WERI-Rb-1 (cell line): ENCODE data around the gene SSBP4.

Source experiments
- DNase-seq: peaks from one replicate; pipeline ENCODE4 v3.0.0-alpha.2; 2020
- H3K27ac ChIP-seq: fragments of 250-450 bp; sonication (Bioruptor Pico); 2 replicates; pipeline ENCODE4 v1.5.1; 2020; ENCODE audit warnings: mild to moderate bottlenecking, moderate library complexity
- H3K27me3 ChIP-seq: fragments of 250-450 bp; sonication (Bioruptor Pico); 2 replicates; pipeline ENCODE4 v1.5.1; 2021; ENCODE audit warnings: mild to moderate bottlenecking, low read depth, moderate library complexity; ENCODE audit not compliant: insufficient read depth, severe bottlenecking
- H3K36me3 ChIP-seq: fragments of 250-450 bp; sonication (Bioruptor Pico); 2 replicates; pipeline ENCODE4 v1.5.1; 2020; ENCODE audit warnings: mild to moderate bottlenecking, moderate library complexity
- H3K4me3 ChIP-seq: 2 replicates; pipeline ENCODE4 v1.5.1; 2011; ENCODE audit warnings: low read depth, mild to moderate bottlenecking, control low read depth, low read length
- H3K9me3 ChIP-seq: fragments of 250-450 bp; sonication (Bioruptor Pico); 2 replicates; pipeline ENCODE4 v1.5.1; 2021; ENCODE audit warnings: mild to moderate bottlenecking, moderate library complexity; ENCODE audit not compliant: severe bottlenecking
- TF ChIP-seq, protein P1 (sequence below): IDR thresholded peaks from 2 replicates; pipeline ENCODE4 v1.5.1; 2011; ENCODE audit warnings: low read depth, mild to moderate bottlenecking, control low read depth, inconsistent platforms, low read length

SSBP4 gene

DNA sequence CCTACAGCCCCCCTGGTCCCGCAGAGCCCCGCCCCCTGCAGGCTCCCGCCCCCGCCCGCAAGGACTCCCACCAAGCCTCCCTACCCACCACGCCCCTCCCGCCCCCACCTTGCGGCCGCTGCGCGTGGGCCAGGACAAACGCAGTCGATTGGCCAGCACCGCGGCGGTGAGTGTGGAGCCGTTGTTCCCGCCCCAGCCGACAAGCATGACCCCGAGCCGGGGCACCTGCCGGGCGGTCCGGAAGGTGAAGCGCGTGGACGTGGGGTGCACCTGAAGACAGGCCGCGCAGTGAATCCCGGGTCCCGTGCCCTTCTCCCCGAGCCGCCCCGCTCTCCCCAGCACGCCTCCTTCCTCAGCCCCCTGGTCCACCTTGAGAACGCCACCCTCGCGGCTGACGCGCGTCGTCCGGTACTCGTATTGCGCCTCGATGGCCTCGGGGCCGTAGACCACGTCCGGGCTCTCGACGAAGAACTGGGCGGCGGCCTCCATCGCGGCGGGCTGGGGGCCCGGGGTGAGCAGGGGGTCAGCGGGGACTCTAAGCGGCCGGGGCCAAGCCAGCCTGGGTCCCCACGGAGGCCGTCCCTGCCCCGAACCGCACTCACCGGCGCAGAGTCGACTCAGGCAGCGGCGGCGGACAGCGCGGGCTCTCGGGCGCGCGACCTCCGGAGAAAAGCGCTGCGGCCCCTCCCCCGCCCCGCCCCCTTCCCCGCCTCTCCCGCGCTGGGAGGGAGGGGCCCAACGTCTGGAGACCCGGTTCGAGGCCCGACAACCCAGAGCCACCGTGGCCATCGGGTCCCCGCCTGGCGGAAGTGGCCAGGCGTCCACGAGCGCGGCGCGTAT is 18.5 kb downstream of the SSBP4 start, which contains the start of gene ISYNA1:
Gene ISYNA1, minus strand, starts transcription at position 643 of the 840 bp plus-strand sequence. Its CDS starts 154 bp downstream, at position 489.
- DNase-seq = peak; percentile 76
- TF ChIP-seq, protein P1, sequence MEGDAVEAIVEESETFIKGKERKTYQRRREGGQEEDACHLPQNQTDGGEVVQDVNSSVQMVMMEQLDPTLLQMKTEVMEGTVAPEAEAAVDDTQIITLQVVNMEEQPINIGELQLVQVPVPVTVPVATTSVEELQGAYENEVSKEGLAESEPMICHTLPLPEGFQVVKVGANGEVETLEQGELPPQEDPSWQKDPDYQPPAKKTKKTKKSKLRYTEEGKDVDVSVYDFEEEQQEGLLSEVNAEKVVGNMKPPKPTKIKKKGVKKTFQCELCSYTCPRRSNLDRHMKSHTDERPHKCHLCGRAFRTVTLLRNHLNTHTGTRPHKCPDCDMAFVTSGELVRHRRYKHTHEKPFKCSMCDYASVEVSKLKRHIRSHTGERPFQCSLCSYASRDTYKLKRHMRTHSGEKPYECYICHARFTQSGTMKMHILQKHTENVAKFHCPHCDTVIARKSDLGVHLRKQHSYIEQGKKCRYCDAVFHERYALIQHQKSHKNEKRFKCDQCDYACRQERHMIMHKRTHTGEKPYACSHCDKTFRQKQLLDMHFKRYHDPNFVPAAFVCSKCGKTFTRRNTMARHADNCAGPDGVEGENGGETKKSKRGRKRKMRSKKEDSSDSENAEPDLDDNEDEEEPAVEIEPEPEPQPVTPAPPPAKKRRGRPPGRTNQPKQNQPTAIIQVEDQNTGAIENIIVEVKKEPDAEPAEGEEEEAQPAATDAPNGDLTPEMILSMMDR = no peak
- H3K4me3 ChIP-seq = peak within 1 kb of the TSS; percentile 95
- peaks cover 30% of the 10 kb centered on the region for H3K36me3 ChIP-seq
- H3K27me3 ChIP-seq = no peaks in the 10 kb centered on the region
- peak within 1 kb of the TSS; percentile 87 for H3K27ac ChIP-seq
- no peaks in the 10 kb centered on the region for H3K9me3 ChIP-seq

DNA sequence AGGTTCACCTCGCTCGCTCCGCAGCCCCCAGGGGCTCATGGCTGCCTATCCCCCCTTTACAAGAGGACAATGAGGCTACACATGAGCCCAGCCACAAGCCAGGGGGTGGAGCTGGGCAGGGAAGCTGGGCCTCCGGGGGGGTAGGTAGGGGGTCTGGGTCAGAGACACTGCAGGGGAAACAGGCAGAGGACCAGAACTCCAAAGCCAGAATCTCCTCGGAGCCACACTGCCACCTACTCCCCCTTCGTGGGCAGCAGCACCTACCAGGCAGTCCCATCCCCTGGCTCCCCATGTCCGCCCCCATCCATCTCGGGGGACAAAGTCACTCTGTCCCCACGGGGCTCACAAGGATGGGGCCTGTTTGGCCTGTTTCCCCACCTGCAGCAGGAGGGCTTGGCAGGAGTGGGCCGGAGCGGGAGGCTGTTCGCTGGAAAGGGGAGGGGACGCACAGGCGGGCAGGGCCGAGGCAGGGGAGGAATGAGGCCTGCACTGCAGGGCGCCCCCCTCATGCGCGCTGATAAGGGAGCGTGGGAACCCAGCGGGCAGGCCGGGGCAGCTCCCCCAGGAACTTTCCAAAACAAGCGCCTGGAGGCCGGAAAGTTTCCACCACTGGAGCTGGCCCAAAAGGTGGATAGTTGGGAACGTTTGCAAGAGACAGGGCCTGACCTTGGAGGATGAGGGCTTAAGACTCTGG is 19.3 kb downstream of the SSBP4 start:
- H3K27ac ChIP-seq = peak overlapping the region; percentile 87
- no peaks in the 10 kb centered on the region for H3K9me3 ChIP-seq
- no peaks in the 10 kb centered on the region for H3K27me3 ChIP-seq
- H3K36me3 ChIP-seq = peaks cover 28% of the 10 kb centered on the region
- peak; percentile 63 for DNase-seq
- TF ChIP-seq, protein P1 = no peak
- peak overlapping the region; percentile 95 for H3K4me3 ChIP-seq

DNA sequence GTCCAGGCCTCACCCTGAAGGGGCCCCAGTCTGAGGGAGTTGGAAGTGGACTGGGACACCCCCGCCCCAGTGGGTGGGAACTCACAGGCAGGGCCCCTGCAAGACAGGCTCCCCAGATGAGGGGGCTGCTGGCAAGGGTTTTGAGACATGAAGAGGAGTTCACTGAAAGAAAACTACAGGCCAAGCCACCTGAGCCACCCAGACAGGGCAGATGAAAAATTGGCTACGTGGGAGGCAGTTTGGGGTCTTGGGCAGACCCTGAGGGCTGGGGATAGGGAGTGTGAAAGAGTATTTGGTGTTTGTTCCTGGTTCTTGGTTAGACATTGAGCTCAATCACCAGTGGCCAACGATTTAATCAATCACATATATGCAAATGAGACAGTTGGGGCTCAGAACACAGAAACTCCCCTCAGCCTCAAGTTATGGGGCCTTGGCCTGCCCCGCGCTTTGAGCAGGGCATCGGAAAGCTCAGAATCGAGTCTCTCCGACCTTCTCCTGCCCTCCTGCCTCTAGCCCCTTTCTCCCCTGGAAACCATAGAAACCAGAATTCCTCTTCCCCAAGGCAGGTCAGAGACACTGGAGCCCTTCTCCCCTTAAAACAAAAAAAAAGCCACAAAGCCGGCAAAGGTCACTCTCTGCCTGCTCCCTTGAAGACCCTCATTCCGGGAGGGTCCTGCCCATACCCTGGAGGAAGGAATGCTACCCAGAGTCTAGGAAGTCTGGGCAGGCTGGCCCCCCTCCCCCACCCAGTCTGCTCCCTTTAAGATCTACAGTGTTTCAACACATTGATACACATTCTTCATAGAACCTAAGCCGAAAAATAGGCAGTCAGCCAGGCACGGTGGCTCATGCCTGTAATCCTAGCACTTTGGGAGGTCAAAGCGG is 20.1 kb downstream of the SSBP4 start:
- no peaks in the 10 kb centered on the region for H3K9me3 ChIP-seq
- H3K36me3 ChIP-seq = peaks cover 33% of the 10 kb centered on the region
- no peak overlapping the region for H3K4me3 ChIP-seq
- H3K27me3 ChIP-seq = no peaks in the 10 kb centered on the region
- no peak overlapping the region; the same call in none of the 2 replicates for H3K27ac ChIP-seq
- TF ChIP-seq, protein P1 = no peak
- no peak for DNase-seq

DNA sequence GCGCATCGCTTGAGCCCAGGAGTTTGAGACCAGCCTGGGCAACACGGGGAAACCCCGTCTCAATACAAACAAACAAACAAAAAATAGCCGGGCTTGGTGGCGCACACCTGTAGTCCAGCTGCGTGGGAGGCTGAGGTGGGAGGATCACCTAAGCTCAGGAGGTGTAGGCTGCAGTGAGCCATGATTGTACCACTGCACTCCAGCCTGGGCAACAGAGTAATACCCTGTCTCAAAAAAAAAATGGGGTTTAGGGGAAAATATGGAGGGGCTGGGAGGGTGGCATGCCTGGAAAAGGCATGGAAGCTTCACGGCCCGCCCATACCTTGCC is 20.7 kb downstream of the SSBP4 start:
- Histone ChIP-seq H3K4me3 (no peak overlapping the region), H3K36me3 (peaks cover 33% of the 10 kb centered on the region), H3K27me3 (no peaks in the 10 kb centered on the region), H3K27ac (no peak overlapping the region; the same call in 1 of the 2 replicates), H3K9me3 (no peaks in the 10 kb centered on the region)
- DNase-seq = no peak
- TF ChIP-seq, protein P1 = no peak

DNA sequence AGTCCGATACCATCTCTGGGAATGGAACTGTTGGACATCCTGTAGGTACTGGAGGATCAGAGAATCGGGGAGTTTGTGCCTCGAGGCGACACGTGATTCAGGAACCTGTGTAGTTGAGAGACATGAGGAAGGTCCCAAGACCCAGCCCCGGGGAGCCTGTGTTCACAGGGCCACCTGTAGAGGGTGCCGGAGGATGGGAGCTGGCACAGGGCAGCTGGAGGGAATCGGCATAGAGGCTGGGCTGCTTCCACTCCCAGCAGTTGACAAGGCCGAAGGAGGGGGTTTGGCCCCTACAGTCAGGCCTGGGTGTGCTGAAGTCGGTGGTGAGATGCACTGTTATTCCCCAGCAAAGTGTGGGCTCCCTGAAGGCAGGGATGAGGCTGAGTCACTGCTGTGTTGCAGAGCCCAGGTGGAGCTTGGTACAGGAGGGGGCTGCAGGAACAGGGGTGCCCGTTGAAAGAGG is 21.2 kb downstream of the SSBP4 start:
- no peak overlapping the region; the same call in 1 of the 2 replicates for H3K27ac ChIP-seq
- H3K9me3 ChIP-seq = no peaks in the 10 kb centered on the region
- no peak overlapping the region for H3K4me3 ChIP-seq
- DNase-seq = peak; percentile 72
- TF ChIP-seq, protein P1 = peak; percentile 84
- H3K27me3 ChIP-seq = no peaks in the 10 kb centered on the region
- H3K36me3 ChIP-seq = peaks cover 29% of the 10 kb centered on the region
